ENCODE results near the gene MRAP2. TPM values are rescaled to one million over a fixed set of nuclear protein-coding genes. Genes with fewer than 3 reads are reported as not detected.

MRAP2 gene
- total and polyA plus RNA-seq, 2 experiments from 2014 or later: 6.1 to 13.5 TPM

DNA sequence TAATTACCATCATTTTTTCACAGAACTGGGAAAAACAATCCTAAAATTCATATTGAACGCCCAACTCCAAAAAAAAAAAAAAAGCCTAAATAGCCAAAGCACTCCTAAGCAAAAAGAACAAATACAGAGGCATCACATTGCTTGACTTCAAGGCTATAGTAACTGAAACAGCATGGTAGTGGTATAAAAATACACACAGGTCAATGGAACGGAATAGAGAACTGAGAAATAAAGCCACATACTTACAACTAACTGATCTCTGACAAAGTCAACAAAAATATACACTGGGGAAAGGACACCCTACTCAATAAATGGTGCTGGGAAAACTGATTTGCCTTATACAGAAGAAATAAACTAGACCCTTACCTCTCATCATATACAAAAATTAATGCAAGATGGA is 89.6 kb downstream of the MRAP2 start:
- Histone ChIP-seq H3K9me2 (ENCODE audit: insufficient read depth) (no peaks in the 10 kb centered on the region; the same call in 1 of the 2 replicates), H3F3A (replicated peaks; ENCODE audit: low read depth) (no peaks in the 10 kb centered on the region), H3K27ac (ENCODE audit: low read depth) (no peak overlapping the region), H2AFZ (no peak overlapping the region), H4K20me1 (replicated peaks; ENCODE audit: insufficient read depth) (no peaks in the 10 kb centered on the region), H3K4me3 (no peak overlapping the region), H3K4me2 (no peak overlapping the region), H3K36me3 (ENCODE audit: insufficient read depth) (no peaks in the 10 kb centered on the region), H3K79me2 (replicated peaks; ENCODE audit: insufficient read depth) (no peaks in the 10 kb centered on the region), H3K4me1 (ENCODE audit: insufficient read depth) (no peaks in the 10 kb centered on the region), H3K27me3 (ENCODE audit: insufficient read depth) (no peaks in the 10 kb centered on the region)
- no peak overlapping the region for H3K4me3 Mint-ChIP-seq
- no peaks in the 10 kb centered on the region for H3K27me3 Mint-ChIP-seq (ENCODE audit: insufficient read depth, low read depth, poor library complexity)
- no peak overlapping the region for H3K27ac Mint-ChIP-seq
- H3K9me3 Mint-ChIP-seq: no peaks in the 10 kb centered on the region
- no peaks in the 10 kb centered on the region for H3K4me1 Mint-ChIP-seq
- no peak for DNase-seq (ENCODE audit: low spot score)
- peaks cover 19% of the 10 kb centered on the region for H3K36me3 Mint-ChIP-seq (ENCODE audit: low read depth)
- no peak for TF ChIP-seq EZH2 (IDR thresholded peaks at IDR 0.05; ENCODE audit: low read depth, unreplicated experiment)
- TF ChIP-seq ZNF114 (CRISPR knock-in tag; IDR thresholded peaks at IDR 0.05): no peak
- no peak for TF ChIP-seq ZNF331 (CRISPR knock-in tag; IDR thresholded peaks at IDR 0.05; ENCODE audit: low read depth)
- TF ChIP-seq, protein P1, sequence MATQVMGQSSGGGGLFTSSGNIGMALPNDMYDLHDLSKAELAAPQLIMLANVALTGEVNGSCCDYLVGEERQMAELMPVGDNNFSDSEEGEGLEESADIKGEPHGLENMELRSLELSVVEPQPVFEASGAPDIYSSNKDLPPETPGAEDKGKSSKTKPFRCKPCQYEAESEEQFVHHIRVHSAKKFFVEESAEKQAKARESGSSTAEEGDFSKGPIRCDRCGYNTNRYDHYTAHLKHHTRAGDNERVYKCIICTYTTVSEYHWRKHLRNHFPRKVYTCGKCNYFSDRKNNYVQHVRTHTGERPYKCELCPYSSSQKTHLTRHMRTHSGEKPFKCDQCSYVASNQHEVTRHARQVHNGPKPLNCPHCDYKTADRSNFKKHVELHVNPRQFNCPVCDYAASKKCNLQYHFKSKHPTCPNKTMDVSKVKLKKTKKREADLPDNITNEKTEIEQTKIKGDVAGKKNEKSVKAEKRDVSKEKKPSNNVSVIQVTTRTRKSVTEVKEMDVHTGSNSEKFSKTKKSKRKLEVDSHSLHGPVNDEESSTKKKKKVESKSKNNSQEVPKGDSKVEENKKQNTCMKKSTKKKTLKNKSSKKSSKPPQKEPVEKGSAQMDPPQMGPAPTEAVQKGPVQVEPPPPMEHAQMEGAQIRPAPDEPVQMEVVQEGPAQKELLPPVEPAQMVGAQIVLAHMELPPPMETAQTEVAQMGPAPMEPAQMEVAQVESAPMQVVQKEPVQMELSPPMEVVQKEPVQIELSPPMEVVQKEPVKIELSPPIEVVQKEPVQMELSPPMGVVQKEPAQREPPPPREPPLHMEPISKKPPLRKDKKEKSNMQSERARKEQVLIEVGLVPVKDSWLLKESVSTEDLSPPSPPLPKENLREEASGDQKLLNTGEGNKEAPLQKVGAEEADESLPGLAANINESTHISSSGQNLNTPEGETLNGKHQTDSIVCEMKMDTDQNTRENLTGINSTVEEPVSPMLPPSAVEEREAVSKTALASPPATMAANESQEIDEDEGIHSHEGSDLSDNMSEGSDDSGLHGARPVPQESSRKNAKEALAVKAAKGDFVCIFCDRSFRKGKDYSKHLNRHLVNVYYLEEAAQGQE (IDR thresholded peaks at IDR 0.05; ENCODE audit: unreplicated experiment): no peak
- no peak for TF ChIP-seq POLR2AphosphoS5 (IDR thresholded peaks at IDR 0.05; ENCODE audit: low read depth)
- TF ChIP-seq EZH2phosphoT487 (IDR thresholded peaks at IDR 0.05; ENCODE audit: unreplicated experiment): no peak
- no peak for TF ChIP-seq JUNB (IDR thresholded peaks at IDR 0.05; ENCODE audit: unreplicated experiment)
- TF ChIP-seq, protein P2, sequence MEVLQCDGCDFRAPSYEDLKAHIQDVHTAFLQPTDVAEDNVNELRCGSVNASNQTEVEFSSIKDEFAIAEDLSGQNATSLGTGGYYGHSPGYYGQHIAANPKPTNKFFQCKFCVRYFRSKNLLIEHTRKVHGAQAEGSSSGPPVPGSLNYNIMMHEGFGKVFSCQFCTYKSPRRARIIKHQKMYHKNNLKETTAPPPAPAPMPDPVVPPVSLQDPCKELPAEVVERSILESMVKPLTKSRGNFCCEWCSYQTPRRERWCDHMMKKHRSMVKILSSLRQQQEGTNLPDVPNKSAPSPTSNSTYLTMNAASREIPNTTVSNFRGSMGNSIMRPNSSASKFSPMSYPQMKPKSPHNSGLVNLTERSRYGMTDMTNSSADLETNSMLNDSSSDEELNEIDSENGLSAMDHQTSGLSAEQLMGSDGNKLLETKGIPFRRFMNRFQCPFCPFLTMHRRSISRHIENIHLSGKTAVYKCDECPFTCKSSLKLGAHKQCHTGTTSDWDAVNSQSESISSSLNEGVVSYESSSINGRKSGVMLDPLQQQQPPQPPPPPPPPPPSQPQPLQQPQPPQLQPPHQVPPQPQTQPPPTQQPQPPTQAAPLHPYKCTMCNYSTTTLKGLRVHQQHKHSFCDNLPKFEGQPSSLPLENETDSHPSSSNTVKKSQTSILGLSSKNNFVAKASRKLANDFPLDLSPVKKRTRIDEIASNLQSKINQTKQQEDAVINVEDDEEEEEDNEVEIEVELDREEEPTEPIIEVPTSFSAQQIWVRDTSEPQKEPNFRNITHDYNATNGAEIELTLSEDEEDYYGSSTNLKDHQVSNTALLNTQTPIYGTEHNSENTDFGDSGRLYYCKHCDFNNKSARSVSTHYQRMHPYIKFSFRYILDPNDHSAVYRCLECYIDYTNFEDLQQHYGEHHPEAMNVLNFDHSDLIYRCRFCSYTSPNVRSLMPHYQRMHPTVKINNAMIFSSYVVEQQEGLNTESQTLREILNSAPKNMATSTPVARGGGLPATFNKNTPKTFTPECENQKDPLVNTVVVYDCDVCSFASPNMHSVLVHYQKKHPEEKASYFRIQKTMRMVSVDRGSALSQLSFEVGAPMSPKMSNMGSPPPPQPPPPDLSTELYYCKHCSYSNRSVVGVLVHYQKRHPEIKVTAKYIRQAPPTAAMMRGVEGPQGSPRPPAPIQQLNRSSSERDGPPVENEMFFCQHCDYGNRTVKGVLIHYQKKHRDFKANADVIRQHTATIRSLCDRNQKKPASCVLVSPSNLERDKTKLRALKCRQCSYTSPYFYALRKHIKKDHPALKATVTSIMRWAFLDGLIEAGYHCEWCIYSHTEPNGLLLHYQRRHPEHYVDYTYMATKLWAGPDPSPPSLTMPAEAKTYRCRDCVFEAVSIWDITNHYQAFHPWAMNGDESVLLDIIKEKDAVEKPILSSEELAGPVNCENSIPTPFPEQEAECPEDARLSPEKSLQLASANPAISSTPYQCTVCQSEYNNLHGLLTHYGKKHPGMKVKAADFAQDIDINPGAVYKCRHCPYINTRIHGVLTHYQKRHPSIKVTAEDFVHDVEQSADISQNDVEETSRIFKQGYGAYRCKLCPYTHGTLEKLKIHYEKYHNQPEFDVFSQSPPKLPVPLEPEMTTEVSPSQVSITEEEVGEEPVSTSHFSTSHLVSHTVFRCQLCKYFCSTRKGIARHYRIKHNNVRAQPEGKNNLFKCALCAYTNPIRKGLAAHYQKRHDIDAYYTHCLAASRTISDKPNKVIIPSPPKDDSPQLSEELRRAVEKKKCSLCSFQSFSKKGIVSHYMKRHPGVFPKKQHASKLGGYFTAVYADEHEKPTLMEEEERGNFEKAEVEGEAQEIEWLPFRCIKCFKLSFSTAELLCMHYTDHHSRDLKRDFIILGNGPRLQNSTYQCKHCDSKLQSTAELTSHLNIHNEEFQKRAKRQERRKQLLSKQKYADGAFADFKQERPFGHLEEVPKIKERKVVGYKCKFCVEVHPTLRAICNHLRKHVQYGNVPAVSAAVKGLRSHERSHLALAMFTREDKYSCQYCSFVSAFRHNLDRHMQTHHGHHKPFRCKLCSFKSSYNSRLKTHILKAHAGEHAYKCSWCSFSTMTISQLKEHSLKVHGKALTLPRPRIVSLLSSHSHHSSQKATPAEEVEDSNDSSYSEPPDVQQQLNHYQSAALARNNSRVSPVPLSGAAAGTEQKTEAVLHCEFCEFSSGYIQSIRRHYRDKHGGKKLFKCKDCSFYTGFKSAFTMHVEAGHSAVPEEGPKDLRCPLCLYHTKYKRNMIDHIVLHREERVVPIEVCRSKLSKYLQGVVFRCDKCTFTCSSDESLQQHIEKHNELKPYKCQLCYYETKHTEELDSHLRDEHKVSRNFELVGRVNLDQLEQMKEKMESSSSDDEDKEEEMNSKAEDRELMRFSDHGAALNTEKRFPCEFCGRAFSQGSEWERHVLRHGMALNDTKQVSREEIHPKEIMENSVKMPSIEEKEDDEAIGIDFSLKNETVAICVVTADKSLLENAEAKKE (CRISPR knock-in tag; IDR thresholded peaks at IDR 0.05): no peak
- TF ChIP-seq, protein P3, sequence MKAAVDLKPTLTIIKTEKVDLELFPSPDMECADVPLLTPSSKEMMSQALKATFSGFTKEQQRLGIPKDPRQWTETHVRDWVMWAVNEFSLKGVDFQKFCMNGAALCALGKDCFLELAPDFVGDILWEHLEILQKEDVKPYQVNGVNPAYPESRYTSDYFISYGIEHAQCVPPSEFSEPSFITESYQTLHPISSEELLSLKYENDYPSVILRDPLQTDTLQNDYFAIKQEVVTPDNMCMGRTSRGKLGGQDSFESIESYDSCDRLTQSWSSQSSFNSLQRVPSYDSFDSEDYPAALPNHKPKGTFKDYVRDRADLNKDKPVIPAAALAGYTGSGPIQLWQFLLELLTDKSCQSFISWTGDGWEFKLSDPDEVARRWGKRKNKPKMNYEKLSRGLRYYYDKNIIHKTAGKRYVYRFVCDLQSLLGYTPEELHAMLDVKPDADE (IDR thresholded peaks at IDR 0.05): no peak
- no peak for TF ChIP-seq CREB1 (CRISPR knock-in tag; IDR thresholded peaks at IDR 0.05; ENCODE audit: low read depth)
- TF ChIP-seq STAT1 (IDR thresholded peaks at IDR 0.05; ENCODE audit: unreplicated experiment): no peak
- no peak for TF ChIP-seq NANOG (IDR thresholded peaks at IDR 0.05; ENCODE audit: borderline replicate concordance)
- TF ChIP-seq, protein P4, sequence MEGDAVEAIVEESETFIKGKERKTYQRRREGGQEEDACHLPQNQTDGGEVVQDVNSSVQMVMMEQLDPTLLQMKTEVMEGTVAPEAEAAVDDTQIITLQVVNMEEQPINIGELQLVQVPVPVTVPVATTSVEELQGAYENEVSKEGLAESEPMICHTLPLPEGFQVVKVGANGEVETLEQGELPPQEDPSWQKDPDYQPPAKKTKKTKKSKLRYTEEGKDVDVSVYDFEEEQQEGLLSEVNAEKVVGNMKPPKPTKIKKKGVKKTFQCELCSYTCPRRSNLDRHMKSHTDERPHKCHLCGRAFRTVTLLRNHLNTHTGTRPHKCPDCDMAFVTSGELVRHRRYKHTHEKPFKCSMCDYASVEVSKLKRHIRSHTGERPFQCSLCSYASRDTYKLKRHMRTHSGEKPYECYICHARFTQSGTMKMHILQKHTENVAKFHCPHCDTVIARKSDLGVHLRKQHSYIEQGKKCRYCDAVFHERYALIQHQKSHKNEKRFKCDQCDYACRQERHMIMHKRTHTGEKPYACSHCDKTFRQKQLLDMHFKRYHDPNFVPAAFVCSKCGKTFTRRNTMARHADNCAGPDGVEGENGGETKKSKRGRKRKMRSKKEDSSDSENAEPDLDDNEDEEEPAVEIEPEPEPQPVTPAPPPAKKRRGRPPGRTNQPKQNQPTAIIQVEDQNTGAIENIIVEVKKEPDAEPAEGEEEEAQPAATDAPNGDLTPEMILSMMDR (conservative IDR thresholded peaks at IDR 0.05; ENCODE audit: low read depth in 2 of 2): no peak
- ATAC-seq: no peak

All from GM23338 (cell line).